ENCODE data around the gene KLF7.

- no peak for TF ChIP-seq CTCF (IDR thresholded peaks at IDR 0.05; ENCODE audit: extremely low read depth in 1 of 2, insufficient read depth in 1 of 2, low read depth in 1 of 2, low read length in 2 of 2)
- TF ChIP-seq POLR2A (IDR thresholded peaks at IDR 0.05; ENCODE audit: low read depth, low read length), result no peak
- TF ChIP-seq POLR2AphosphoS5 (IDR thresholded peaks at IDR 0.05; ENCODE audit: insufficient read depth, low read depth, low read length), result no peak
- no peak for TF ChIP-seq EZH2 (IDR thresholded peaks at IDR 0.05; ENCODE audit: borderline replicate concordance, low read depth, low read length, severe bottlenecking)
- no peak for TF ChIP-seq FOS (IDR thresholded peaks at IDR 0.05; ENCODE audit: borderline replicate concordance, insufficient read depth, low read length)
- no peak for TF ChIP-seq MAX (IDR thresholded peaks at IDR 0.05; ENCODE audit: insufficient read depth, insufficient read length)
- TF ChIP-seq JUN (IDR thresholded peaks at IDR 0.05; ENCODE audit: borderline replicate concordance, insufficient read depth, insufficient read length, low read depth), result no peak
- TF ChIP-seq MYC (IDR thresholded peaks at IDR 0.05; ENCODE audit: low read depth, low read length), result no peak
These were observed 62.6 kb downstream of the KLF7 start for GRCh38 chr2:207103132-207103531.
